ENCODE measurements around the gene NDUFS6.
A peak's percentile ranks its signal among the peaks of the same experiment; 100 is the strongest.

The NDUFS6 gene

DNA sequence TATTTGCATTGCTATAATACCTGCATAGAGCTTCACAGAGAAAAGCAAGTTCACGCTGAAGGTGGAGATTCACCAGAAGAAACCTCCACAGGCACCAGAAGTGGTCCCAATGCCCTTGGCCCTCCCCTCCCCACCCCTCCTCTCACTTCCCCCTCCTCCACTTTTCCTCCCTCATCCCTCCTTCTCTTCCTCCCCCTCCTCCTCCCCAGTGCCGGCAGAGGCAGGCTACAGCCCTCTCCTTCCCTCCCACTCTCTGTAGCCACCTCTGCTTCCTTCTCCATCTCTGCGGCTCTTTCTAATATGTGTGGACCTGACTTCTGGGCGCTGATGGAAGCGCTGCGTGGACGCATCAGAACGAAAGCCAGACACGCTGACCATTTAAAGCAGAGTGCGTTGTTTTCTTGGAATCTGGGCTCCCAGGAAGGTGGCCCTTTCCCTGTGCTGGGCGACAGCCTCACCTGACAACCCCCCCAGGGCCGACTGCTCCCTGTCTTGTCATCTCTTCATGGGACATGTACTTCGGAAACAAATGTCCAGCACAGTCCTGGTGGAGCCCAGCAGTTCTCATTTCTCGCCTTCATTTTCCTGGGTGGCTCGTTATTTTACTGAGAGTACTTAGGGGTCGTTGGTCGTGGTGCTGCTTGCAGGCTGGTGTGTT lies 29.5 kb downstream of the NDUFS6 start:
- H3K27me3 ChIP-seq (ENCODE audit: insufficient read depth, low read length, poor library complexity): no peaks in the 10 kb centered on the region
- H3K18ac ChIP-seq (ENCODE audit: low read length): no peak overlapping the region
- no peak overlapping the region for H2AK5ac ChIP-seq (ENCODE audit: low read length)
- no peak overlapping the region for H2BK5ac ChIP-seq (ENCODE audit: low read length)
- no peak overlapping the region for H3K27ac ChIP-seq (ENCODE audit: low read depth, low read length)
- H3K4me1 ChIP-seq (ENCODE audit: control insufficient read depth, low read depth, low read length): no peaks in the 10 kb centered on the region
- no peak overlapping the region for H3K56ac ChIP-seq (ENCODE audit: low read length)
- H4K5ac ChIP-seq (ENCODE audit: low read length): no peak overlapping the region
- no peak overlapping the region for H3K4me2 ChIP-seq (ENCODE audit: low read length)
- H3K79me1 ChIP-seq (ENCODE audit: low read length): no peaks in the 10 kb centered on the region
- no peak overlapping the region for H2BK120ac ChIP-seq (ENCODE audit: low read depth, low read length)
- no peak overlapping the region for H3K4ac ChIP-seq (ENCODE audit: low read depth, low read length)
- no peaks in the 10 kb centered on the region for H3K79me2 ChIP-seq (ENCODE audit: control insufficient read depth, insufficient read depth, low read length)
- no peak overlapping the region for H4K8ac ChIP-seq (ENCODE audit: low read depth, low read length)
- H3K23ac ChIP-seq (ENCODE audit: low read length): no peak overlapping the region
- H3K9ac ChIP-seq (ENCODE audit: low read length): no peak overlapping the region
- H3K4me3 ChIP-seq (ENCODE audit: low read length): no peak overlapping the region
- no peaks in the 10 kb centered on the region for H3K36me3 ChIP-seq (ENCODE audit: control insufficient read depth, insufficient read depth, low read length)
- WGBS (ENCODE audit: extremely low coverage, insufficient coverage, low lambda C conversion rate): no CpG with 5 or more reads among the region's 17 CpGs
- no peak overlapping the region for H2BK15ac ChIP-seq (replicated peaks; ENCODE audit: low read depth)
- no peak for DNase-seq

DNA sequence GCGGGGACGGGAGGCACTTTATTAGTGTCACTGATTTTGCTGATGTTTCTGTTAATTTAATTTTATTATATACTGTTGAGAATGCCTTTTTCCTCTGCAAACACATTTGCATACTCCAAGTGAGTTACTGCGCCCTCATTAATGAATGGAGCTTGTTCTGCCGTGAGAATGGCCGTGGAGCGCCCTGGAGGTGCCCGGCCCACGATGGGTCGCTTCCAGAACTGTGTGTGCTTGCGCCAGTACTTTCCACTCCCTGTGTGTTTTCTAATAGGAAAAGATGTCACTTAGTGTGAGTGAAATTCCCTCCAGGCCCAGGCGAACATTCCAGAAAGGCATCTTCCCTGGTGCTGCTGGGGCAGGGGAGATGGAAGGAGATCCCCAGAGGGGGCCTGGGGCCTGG lies 30.1 kb downstream of the NDUFS6 start:
- H3K27ac ChIP-seq (ENCODE audit: low read depth, low read length): no peak overlapping the region
- WGBS (ENCODE audit: extremely low coverage, insufficient coverage, low lambda C conversion rate): no CpG with 5 or more reads among the region's 11 CpGs
- no peak overlapping the region for H3K4me3 ChIP-seq (ENCODE audit: low read length)
- H3K79me1 ChIP-seq (ENCODE audit: low read length): no peaks in the 10 kb centered on the region
- H3K4me2 ChIP-seq (ENCODE audit: low read length): no peak overlapping the region
- DNase-seq: no peak
- H3K4me1 ChIP-seq (ENCODE audit: control insufficient read depth, low read depth, low read length): no peaks in the 10 kb centered on the region
- no peaks in the 10 kb centered on the region for H3K79me2 ChIP-seq (ENCODE audit: control insufficient read depth, insufficient read depth, low read length)
- H3K9ac ChIP-seq (ENCODE audit: low read length): no peak overlapping the region
- H3K27me3 ChIP-seq (ENCODE audit: insufficient read depth, low read length, poor library complexity): no peaks in the 10 kb centered on the region
- no peak overlapping the region for H2BK15ac ChIP-seq (replicated peaks; ENCODE audit: low read depth)
- H3K23ac ChIP-seq (ENCODE audit: low read length): no peak overlapping the region
- H4K8ac ChIP-seq (ENCODE audit: low read depth, low read length): no peak overlapping the region
- no peak overlapping the region for H3K4ac ChIP-seq (ENCODE audit: low read depth, low read length)
- H2BK120ac ChIP-seq (ENCODE audit: low read depth, low read length): no peak overlapping the region
- no peak overlapping the region for H4K5ac ChIP-seq (ENCODE audit: low read length)
- H3K18ac ChIP-seq (ENCODE audit: low read length): no peak overlapping the region
- no peak overlapping the region for H3K56ac ChIP-seq (ENCODE audit: low read length)
- H2BK5ac ChIP-seq (ENCODE audit: low read length): no peak overlapping the region
- H2AK5ac ChIP-seq (ENCODE audit: low read length): no peak overlapping the region
- H3K36me3 ChIP-seq (ENCODE audit: control insufficient read depth, insufficient read depth, low read length): no peaks in the 10 kb centered on the region

GRCh38 chr5:1831677-1832313 lies 30.6 kb downstream of the NDUFS6 start:
- WGBS (ENCODE audit: extremely low coverage, insufficient coverage, low lambda C conversion rate): no CpG with 5 or more reads among the region's 14 CpGs
- no peak overlapping the region for H3K4ac ChIP-seq (ENCODE audit: low read depth, low read length)
- no peak overlapping the region for H2BK5ac ChIP-seq (ENCODE audit: low read length)
- no peak overlapping the region for H2BK15ac ChIP-seq (replicated peaks; ENCODE audit: low read depth)
- no peak overlapping the region for H3K23ac ChIP-seq (ENCODE audit: low read length)
- no peak overlapping the region for H3K27ac ChIP-seq (ENCODE audit: low read depth, low read length)
- no peak overlapping the region for H2AK5ac ChIP-seq (ENCODE audit: low read length)
- H3K27me3 ChIP-seq (ENCODE audit: insufficient read depth, low read length, poor library complexity): no peaks in the 10 kb centered on the region
- DNase-seq: peak; percentile 53
- H2BK120ac ChIP-seq (ENCODE audit: low read depth, low read length): no peak overlapping the region
- H3K4me1 ChIP-seq (ENCODE audit: control insufficient read depth, low read depth, low read length): no peaks in the 10 kb centered on the region
- no peak overlapping the region for H3K4me2 ChIP-seq (ENCODE audit: low read length)
- H3K36me3 ChIP-seq (ENCODE audit: control insufficient read depth, insufficient read depth, low read length): no peaks in the 10 kb centered on the region
- no peaks in the 10 kb centered on the region for H3K79me2 ChIP-seq (ENCODE audit: control insufficient read depth, insufficient read depth, low read length)
- no peaks in the 10 kb centered on the region for H3K79me1 ChIP-seq (ENCODE audit: low read length)
- no peak overlapping the region for H3K18ac ChIP-seq (ENCODE audit: low read length)
- no peak overlapping the region for H3K4me3 ChIP-seq (ENCODE audit: low read length)
- no peak overlapping the region for H3K56ac ChIP-seq (ENCODE audit: low read length)
- H4K5ac ChIP-seq (ENCODE audit: low read length): no peak overlapping the region
- H4K8ac ChIP-seq (ENCODE audit: low read depth, low read length): no peak overlapping the region
- no peak overlapping the region for H3K9ac ChIP-seq (ENCODE audit: low read length)

DNA sequence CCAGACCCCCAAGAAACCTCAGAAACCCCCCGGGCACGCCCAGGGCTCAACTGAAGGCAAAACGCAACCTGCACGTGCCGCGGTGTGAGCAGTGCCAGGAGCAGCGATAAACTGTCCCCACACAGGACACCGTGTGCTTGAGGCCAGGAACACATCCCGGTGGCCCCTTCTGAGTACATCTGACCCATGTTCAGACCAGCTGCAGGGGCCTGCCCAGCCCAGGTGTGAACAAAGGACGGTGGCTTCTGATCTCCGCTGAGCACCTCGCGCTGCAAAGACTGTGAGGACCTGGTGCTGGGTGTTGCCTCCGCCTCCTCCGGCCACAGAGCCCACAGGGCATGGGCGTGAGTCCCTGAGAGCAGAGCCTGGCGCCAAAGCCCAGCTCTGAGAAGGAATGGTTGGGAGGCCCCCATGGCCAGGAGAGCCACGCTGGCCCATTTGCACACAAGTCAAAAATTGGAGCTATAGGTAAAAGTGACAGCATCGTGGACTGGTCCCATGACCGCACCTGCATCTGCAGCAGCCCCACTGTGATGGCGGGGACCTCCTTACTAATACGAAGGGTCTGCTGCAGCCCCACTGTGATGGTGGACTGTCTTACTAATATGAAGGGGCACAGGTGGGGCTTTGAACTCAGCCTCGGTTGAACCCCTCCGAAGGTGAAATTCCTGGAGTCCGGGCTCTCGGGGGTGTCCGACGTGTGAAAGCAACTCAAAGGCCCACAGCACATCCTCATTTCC lies 31.5 kb downstream of the NDUFS6 start:
- H4K5ac ChIP-seq (ENCODE audit: low read length): no peak overlapping the region
- no CpG with 5 or more reads among the region's 28 CpGs for WGBS (ENCODE audit: extremely low coverage, insufficient coverage, low lambda C conversion rate)

DNA sequence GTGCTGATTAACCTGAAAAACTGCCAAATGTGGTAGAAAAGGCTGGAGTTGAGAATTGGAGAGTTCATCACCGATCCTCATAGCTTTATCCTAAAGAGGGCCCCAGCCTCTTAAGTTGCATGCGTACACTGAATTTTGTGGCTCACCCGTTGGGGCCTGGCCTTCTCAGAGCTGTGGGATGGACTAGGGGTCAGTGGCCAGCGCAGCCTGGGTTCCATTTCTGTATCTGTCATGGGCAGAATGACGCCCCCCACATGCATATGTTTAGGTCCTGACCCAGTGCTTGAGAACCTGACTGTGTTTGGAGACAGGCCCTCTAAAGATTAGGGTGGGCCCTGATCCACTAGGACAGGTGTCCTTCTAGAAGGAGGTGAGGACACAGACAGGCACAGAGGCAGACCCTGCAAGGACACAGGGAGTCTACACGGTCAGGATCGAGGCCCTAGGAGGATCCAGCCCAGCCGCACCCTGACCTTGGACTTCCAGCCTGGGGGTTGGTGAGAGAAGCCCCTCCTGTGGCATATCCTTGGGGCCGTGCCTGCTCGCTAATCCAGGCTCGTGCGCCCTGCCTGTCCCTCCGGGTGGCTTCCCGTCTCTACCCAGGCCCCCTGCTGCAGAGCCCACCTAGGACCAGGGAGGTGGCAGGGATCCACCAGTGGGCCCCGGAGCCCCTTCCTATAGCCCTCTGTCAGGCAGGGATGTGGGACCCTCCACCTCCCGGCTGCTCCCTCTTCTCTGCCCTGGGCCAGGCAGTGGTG lies 32.2 kb downstream of the NDUFS6 start:
- Histone ChIP-seq H3K4ac (ENCODE audit: low read depth, low read length) (no peak overlapping the region), H3K27ac (ENCODE audit: low read depth, low read length) (no peak overlapping the region), H3K4me1 (ENCODE audit: control insufficient read depth, low read depth, low read length) (no peaks in the 10 kb centered on the region), H3K18ac (ENCODE audit: low read length) (no peak overlapping the region), H3K79me1 (ENCODE audit: low read length) (no peaks in the 10 kb centered on the region), H2BK15ac (replicated peaks; ENCODE audit: low read depth) (no peak overlapping the region), H3K56ac (ENCODE audit: low read length) (no peak overlapping the region), H3K4me3 (ENCODE audit: low read length) (no peak overlapping the region), H3K27me3 (ENCODE audit: insufficient read depth, low read length, poor library complexity) (no peaks in the 10 kb centered on the region), H3K9ac (ENCODE audit: low read length) (no peak overlapping the region), H3K4me2 (ENCODE audit: low read length) (no peak overlapping the region), H2AK5ac (ENCODE audit: low read length) (no peak overlapping the region), H4K5ac (ENCODE audit: low read length) (no peak overlapping the region), H2BK120ac (ENCODE audit: low read depth, low read length) (no peak overlapping the region), H4K8ac (ENCODE audit: low read depth, low read length) (no peak overlapping the region), H3K36me3 (ENCODE audit: control insufficient read depth, insufficient read depth, low read length) (no peaks in the 10 kb centered on the region), H3K79me2 (ENCODE audit: control insufficient read depth, insufficient read depth, low read length) (no peaks in the 10 kb centered on the region), H2BK5ac (ENCODE audit: low read length) (no peak overlapping the region), H3K23ac (ENCODE audit: low read length) (no peak overlapping the region)
- WGBS (ENCODE audit: extremely low coverage, insufficient coverage, low lambda C conversion rate): no CpG with 5 or more reads among the region's 16 CpGs
- no peak for DNase-seq

More for the DNA sequence above, 31.5 kb downstream of the NDUFS6 start:
- H3K56ac ChIP-seq (ENCODE audit: low read length): no peak overlapping the region
- no peaks in the 10 kb centered on the region for H3K79me1 ChIP-seq (ENCODE audit: low read length)
- no peak overlapping the region for H3K4me3 ChIP-seq (ENCODE audit: low read length)
- no peak overlapping the region for H2BK15ac ChIP-seq (replicated peaks; ENCODE audit: low read depth)
- H3K79me2 ChIP-seq (ENCODE audit: control insufficient read depth, insufficient read depth, low read length): no peaks in the 10 kb centered on the region
- H3K4me2 ChIP-seq (ENCODE audit: low read length): no peak overlapping the region
- H3K18ac ChIP-seq (ENCODE audit: low read length): no peak overlapping the region
- H3K27ac ChIP-seq (ENCODE audit: low read depth, low read length): no peak overlapping the region
- H2BK5ac ChIP-seq (ENCODE audit: low read length): no peak overlapping the region
- no peak overlapping the region for H4K8ac ChIP-seq (ENCODE audit: low read depth, low read length)
- no peaks in the 10 kb centered on the region for H3K27me3 ChIP-seq (ENCODE audit: insufficient read depth, low read length, poor library complexity)
- H3K36me3 ChIP-seq (ENCODE audit: control insufficient read depth, insufficient read depth, low read length): no peaks in the 10 kb centered on the region
- H3K4ac ChIP-seq (ENCODE audit: low read depth, low read length): no peak overlapping the region
- no peak overlapping the region for H2AK5ac ChIP-seq (ENCODE audit: low read length)
- DNase-seq: no peak
- no peak overlapping the region for H3K23ac ChIP-seq (ENCODE audit: low read length)
- H3K9ac ChIP-seq (ENCODE audit: low read length): no peak overlapping the region
- no peak overlapping the region for H2BK120ac ChIP-seq (ENCODE audit: low read depth, low read length)
- no peaks in the 10 kb centered on the region for H3K4me1 ChIP-seq (ENCODE audit: control insufficient read depth, low read depth, low read length)

Measured in mesendoderm (in vitro differentiated cells).